ENCODE results near the gene UPP1. TPM values are rescaled to one million over a fixed set of nuclear protein-coding genes. Genes with fewer than 3 reads are reported as not detected.

The UPP1 gene
- total RNA-seq, 1 donor from 2014 or later: 4.4 TPM

- H3K4me1 Mint-ChIP-seq: peaks cover 25% of the 10 kb centered on the region
- no peak for TF ChIP-seq CTCF (IDR thresholded peaks at IDR 0.05; ENCODE audit: unreplicated experiment)
- H3K27ac Mint-ChIP-seq: no peak overlapping the region
- H3K36me3 Mint-ChIP-seq: peaks cover 7% of the 10 kb centered on the region
- no peaks in the 10 kb centered on the region for H3K9me3 Mint-ChIP-seq
- no peak for DNase-seq (ENCODE audit: low spot score in 2 of 2, unreplicated experiment in 2 of 2)
- H3K4me3 Mint-ChIP-seq: no peak overlapping the region
- no peaks in the 10 kb centered on the region for H3K27me3 Mint-ChIP-seq (ENCODE audit: low read depth)
These were observed 20.1 kb downstream of the UPP1 start for GRCh38 chr7:48108959-48109847.

GRCh38 chr7:48109848-48110663, 21.0 kb downstream of the UPP1 start:
- H3K36me3 Mint-ChIP-seq: peaks cover 3% of the 10 kb centered on the region
- peak; percentile 38 to 86 for DNase-seq (ENCODE audit: low spot score in 2 of 2, unreplicated experiment in 2 of 2)
- H3K4me1 Mint-ChIP-seq: peaks cover 33% of the 10 kb centered on the region
- no peaks in the 10 kb centered on the region for H3K9me3 Mint-ChIP-seq
- H3K4me3 Mint-ChIP-seq: no peak overlapping the region
- peak; percentile 97 for TF ChIP-seq CTCF (IDR thresholded peaks at IDR 0.05; ENCODE audit: unreplicated experiment)
- no peak overlapping the region for H3K27ac Mint-ChIP-seq
- H3K27me3 Mint-ChIP-seq (ENCODE audit: low read depth): no peaks in the 10 kb centered on the region

GRCh38 chr7:48110868-48111267, 21.8 kb downstream of the UPP1 start:
- TF ChIP-seq CTCF (IDR thresholded peaks at IDR 0.05; ENCODE audit: unreplicated experiment): no peak
- DNase-seq (ENCODE audit: low spot score in 2 of 2, unreplicated experiment in 2 of 2): no peak
- Mint-ChIP-seq H3K9me3 (no peaks in the 10 kb centered on the region), H3K27ac (no peak overlapping the region), H3K4me3 (no peak overlapping the region), H3K27me3 (ENCODE audit: low read depth) (no peaks in the 10 kb centered on the region), H3K4me1 (peaks cover 36% of the 10 kb centered on the region), H3K36me3 (peaks cover 3% of the 10 kb centered on the region)

- Mint-ChIP-seq H3K27ac (no peak overlapping the region), H3K36me3 (peaks cover 3% of the 10 kb centered on the region), H3K9me3 (no peaks in the 10 kb centered on the region), H3K27me3 (ENCODE audit: low read depth) (no peaks in the 10 kb centered on the region), H3K4me3 (no peak overlapping the region), H3K4me1 (peaks cover 39% of the 10 kb centered on the region)
- TF ChIP-seq CTCF (IDR thresholded peaks at IDR 0.05; ENCODE audit: unreplicated experiment): no peak
- DNase-seq (ENCODE audit: low spot score in 2 of 2, unreplicated experiment in 2 of 2): no peak
These were observed 22.5 kb downstream of the UPP1 start for GRCh38 chr7:48111596-48111995.

GRCh38 chr7:48112401-48113165, 23.5 kb downstream of the UPP1 start:
- no peak for TF ChIP-seq CTCF (IDR thresholded peaks at IDR 0.05; ENCODE audit: unreplicated experiment)
- peaks cover 44% of the 10 kb centered on the region for H3K4me1 Mint-ChIP-seq
- peaks cover 1% of the 10 kb centered on the region for H3K36me3 Mint-ChIP-seq
- DNase-seq (ENCODE audit: low spot score in 2 of 2, unreplicated experiment in 2 of 2): no peak
- no peaks in the 10 kb centered on the region for H3K9me3 Mint-ChIP-seq
- no peaks in the 10 kb centered on the region for H3K27me3 Mint-ChIP-seq (ENCODE audit: low read depth)
- no peak overlapping the region for H3K4me3 Mint-ChIP-seq
- H3K27ac Mint-ChIP-seq: no peak overlapping the region
